ENCODE results near the gene SUN2. TPM values are rescaled to one million over a fixed set of nuclear protein-coding genes. Genes with fewer than 3 reads are reported as not detected.

Gene SUN2
- polyA plus RNA-seq, 1 donor from 2014 or later = 172 TPM

GRCh38 chr22:38685761-38686160 is 70.0 kb downstream of the SUN2 start:
- Histone ChIP-seq H4K20me1 (ENCODE audit: insufficient read depth) (no peaks in the 10 kb centered on the region), H3K27ac (ENCODE audit: low read length) (no peak overlapping the region), H3K4me2 (ENCODE audit: low read length) (no peak overlapping the region), H2AFZ (ENCODE audit: low read depth, low read length) (no peak overlapping the region), H3K9ac (ENCODE audit: low read length) (no peak overlapping the region), H3K27me3 (ENCODE audit: insufficient read depth, low read depth, low read length) (no peaks in the 10 kb centered on the region), H3K79me2 (replicated peaks; ENCODE audit: insufficient read depth, low read length) (peaks cover 16% of the 10 kb centered on the region), H3K36me3 (ENCODE audit: insufficient read depth, low read length) (no peaks in the 10 kb centered on the region), H3K9me2 (ENCODE audit: insufficient read depth, low read length) (no peaks in the 10 kb centered on the region), H3K9me3 (ENCODE audit: low read length) (no peaks in the 10 kb centered on the region), H3K4me3 (ENCODE audit: low read length) (no peak overlapping the region), H3F3A (ENCODE audit: insufficient read depth, low read length, poor library complexity, severe bottlenecking) (no peaks in the 10 kb centered on the region)
- TF ChIP-seq SMC3 (conservative IDR thresholded peaks at IDR 0.05; ENCODE audit: poor library complexity) (no peak), TAF1 (IDR thresholded peaks at IDR 0.05; ENCODE audit: low read depth) (no peak), EP300 (conservative IDR thresholded peaks at IDR 0.05; ENCODE audit: poor library complexity, severe bottlenecking) (no peak), EZH2 (IDR thresholded peaks at IDR 0.05; ENCODE audit: borderline replicate concordance, insufficient read depth, low read length, poor library complexity, severe bottlenecking) (no peak), CTCF (IDR thresholded peaks at IDR 0.05; ENCODE audit: poor library complexity, severe bottlenecking) (no peak), RAD21 (conservative IDR thresholded peaks at IDR 0.05) (no peak)

GRCh38 chr22:38684895-38685294 is 70.9 kb downstream of the SUN2 start:
- Histone ChIP-seq H3K9me2 (ENCODE audit: insufficient read depth, low read length) (no peaks in the 10 kb centered on the region), H3F3A (ENCODE audit: insufficient read depth, low read length, poor library complexity, severe bottlenecking) (no peaks in the 10 kb centered on the region), H3K9ac (ENCODE audit: low read length) (no peak overlapping the region), H3K27ac (ENCODE audit: low read length) (no peak overlapping the region), H3K4me3 (ENCODE audit: low read length) (no peak overlapping the region), H3K36me3 (ENCODE audit: insufficient read depth, low read length) (no peaks in the 10 kb centered on the region), H3K27me3 (ENCODE audit: insufficient read depth, low read depth, low read length) (no peaks in the 10 kb centered on the region), H4K20me1 (ENCODE audit: insufficient read depth) (no peaks in the 10 kb centered on the region), H2AFZ (ENCODE audit: low read depth, low read length) (no peak overlapping the region), H3K4me2 (ENCODE audit: low read length) (no peak overlapping the region), H3K79me2 (replicated peaks; ENCODE audit: insufficient read depth, low read length) (peaks cover 21% of the 10 kb centered on the region), H3K9me3 (ENCODE audit: low read length) (no peaks in the 10 kb centered on the region)
- TF ChIP-seq POLR2AphosphoS5 (IDR thresholded peaks at IDR 0.05) = no peak
- TF ChIP-seq EZH2 (IDR thresholded peaks at IDR 0.05; ENCODE audit: borderline replicate concordance, insufficient read depth, low read length, poor library complexity, severe bottlenecking) = no peak
- no peak for TF ChIP-seq MXI1 (conservative IDR thresholded peaks at IDR 0.05; ENCODE audit: poor library complexity, severe bottlenecking)
- no peak for TF ChIP-seq RAD21 (conservative IDR thresholded peaks at IDR 0.05)
- TF ChIP-seq EP300 (conservative IDR thresholded peaks at IDR 0.05; ENCODE audit: poor library complexity, severe bottlenecking) = no peak
- no peak for TF ChIP-seq SMC3 (conservative IDR thresholded peaks at IDR 0.05; ENCODE audit: poor library complexity)
- TF ChIP-seq TAF1 (IDR thresholded peaks at IDR 0.05; ENCODE audit: low read depth) = no peak
- no peak for TF ChIP-seq CTCF (IDR thresholded peaks at IDR 0.05; ENCODE audit: poor library complexity, severe bottlenecking)
- TF ChIP-seq REST (IDR thresholded peaks at IDR 0.05; ENCODE audit: borderline replicate concordance) = no peak

Small RNAs within 50 kb of the gene (small RNA-seq; reads per million reads assigned to genes)
- 0 to 0.32 (median 0) reads per million in 3 experiments for gene AL021707.8

Other genes with a start within 250 kb of the SUN2 start
- 996 and 1,226 TPM in 2 replicates for gene DDX17, start 249.7 kb downstream of the SUN2 start, polyA plus RNA-seq
- gene DMC1, start 185.8 kb downstream of the SUN2 start, polyA plus RNA-seq = 0.14 TPM in 1 of 2 replicates, not detected in the other
- gene FAM227A, start 99.6 kb downstream of the SUN2 start, polyA plus RNA-seq = 14.0 and 16.9 TPM in 2 replicates
- gene CBY1, start 99.4 kb downstream of the SUN2 start, polyA plus RNA-seq = 38.3 and 51.4 TPM in 2 replicates
- gene TOMM22, start 74.0 kb downstream of the SUN2 start, polyA plus RNA-seq = 79.1 and 112 TPM in 2 replicates
- gene JOSD1, start 55.1 kb downstream of the SUN2 start, polyA plus RNA-seq = 63.5 and 71.3 TPM in 2 replicates
- gene GTPBP1, start 50.1 kb downstream of the SUN2 start, polyA plus RNA-seq = 31.9 TPM in 2 replicates
- 94.4 and 95.0 TPM in 2 replicates for gene DNAL4, start 38.1 kb upstream of the SUN2 start, polyA plus RNA-seq
- gene NPTXR, start 88.0 kb upstream of the SUN2 start, polyA plus RNA-seq = 17.0 and 19.3 TPM in 2 replicates
- gene CBX6, start 116.2 kb upstream of the SUN2 start, polyA plus RNA-seq = 13.0 and 16.3 TPM in 2 replicates
- gene APOBEC3A, start 201.6 kb upstream of the SUN2 start, polyA plus RNA-seq = not detected in 2 replicates
- not detected in 2 replicates for gene APOBEC3B, start 226.3 kb upstream of the SUN2 start, polyA plus RNA-seq

Measured in neural cell (in vitro differentiated cells).